Stimulated activated CD8-positive, alpha-beta memory T cell treated with anti-CD3 and anti-CD28 coated beads, Interleukin-4, amount 100 ng/mL, for 4 hours (primary cell): Measurements from ENCODE around the gene SCAF8.

Experiments
- DNase-seq, 2 donors: peaks; one replicate each; pipeline ENCODE4 v3.0.0-alpha.2; 2020; ENCODE audit warnings: low read depth in 2 of 2, low spot score in 1 of 2

Gene SCAF8

DNA sequence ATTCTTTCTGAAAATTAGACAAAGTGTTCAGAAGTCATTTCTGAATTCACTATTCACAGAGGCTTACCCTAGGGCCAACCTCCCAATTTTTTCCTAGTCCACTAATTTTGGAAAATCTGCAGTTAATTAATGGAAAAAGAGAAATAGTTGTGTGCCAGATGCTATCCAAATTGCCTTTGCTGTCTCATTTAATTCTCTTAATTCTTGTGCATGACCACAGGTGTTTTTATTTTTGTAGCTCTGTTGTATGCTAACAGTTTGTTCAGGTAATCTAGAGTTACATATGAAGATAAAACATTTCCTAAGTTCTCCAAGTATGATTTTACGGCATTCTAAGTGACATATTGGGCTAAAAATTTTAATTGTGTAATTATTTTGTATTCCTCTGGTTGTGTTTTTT is 96.8 kb downstream of the SCAF8 start:
- no peak for DNase-seq

DNA sequence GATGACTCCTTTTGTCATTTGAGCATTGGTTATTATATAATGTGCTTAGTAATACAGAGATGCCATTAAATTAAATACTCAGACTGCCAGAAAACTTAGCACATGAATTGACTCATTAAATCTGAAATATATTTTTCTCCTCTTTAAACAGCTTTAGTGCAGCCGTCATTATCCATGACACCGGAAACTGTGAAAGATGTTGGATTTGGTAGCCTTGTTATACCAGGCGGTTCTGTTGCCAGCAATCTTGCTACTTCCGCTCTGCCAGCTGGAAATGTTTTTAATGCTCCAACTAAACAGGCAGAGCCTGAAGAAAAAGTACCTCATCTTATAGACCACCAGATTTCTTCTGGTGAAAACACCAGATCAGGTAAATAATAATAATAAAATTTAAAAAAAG is 97.6 kb downstream of the SCAF8 start:
- no peak for DNase-seq

DNA sequence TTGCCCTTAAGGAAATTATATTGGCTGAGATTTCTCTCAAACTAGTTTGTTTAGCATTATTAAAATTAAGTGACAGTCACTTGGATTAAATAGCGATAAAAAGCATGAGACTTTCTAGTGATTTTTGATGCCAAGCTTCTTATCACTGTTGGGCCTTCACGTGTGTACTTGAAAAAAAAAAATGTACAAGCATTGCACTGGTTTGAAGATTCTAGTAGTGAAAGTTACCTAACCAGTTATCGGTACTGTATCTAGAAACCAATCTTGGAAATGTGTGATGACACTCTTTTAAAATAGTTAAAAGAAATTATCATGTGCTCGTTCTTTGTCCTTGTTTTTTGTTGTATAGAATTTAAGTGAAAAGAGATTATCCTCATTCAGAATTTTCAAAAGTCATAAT is 102.1 kb downstream of the SCAF8 start:
- DNase-seq, result no peak

- no peak for DNase-seq
Observed at GRCh38 chr6:154839546-154839945, 106.3 kb downstream of the SCAF8 start.

DNA sequence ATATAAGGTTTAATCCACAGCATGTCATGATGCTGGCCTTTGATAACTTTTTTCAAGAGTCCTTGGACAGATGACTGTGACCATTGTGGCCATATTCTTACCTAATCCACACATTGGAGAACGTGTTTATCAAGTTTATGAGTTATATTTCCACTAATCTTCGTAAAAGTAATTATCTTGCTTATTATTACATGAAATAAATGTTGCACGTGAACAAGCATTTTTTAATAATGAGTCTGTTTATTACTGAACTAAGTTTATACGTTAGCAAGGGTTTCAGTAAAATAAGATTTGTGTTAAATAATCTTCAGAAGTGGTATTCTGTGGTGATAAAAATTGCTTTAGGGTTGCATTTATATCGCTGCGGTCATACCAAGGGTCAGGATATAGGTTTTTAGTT is 107.1 kb downstream of the SCAF8 start:
- DNase-seq, result no peak

DNA sequence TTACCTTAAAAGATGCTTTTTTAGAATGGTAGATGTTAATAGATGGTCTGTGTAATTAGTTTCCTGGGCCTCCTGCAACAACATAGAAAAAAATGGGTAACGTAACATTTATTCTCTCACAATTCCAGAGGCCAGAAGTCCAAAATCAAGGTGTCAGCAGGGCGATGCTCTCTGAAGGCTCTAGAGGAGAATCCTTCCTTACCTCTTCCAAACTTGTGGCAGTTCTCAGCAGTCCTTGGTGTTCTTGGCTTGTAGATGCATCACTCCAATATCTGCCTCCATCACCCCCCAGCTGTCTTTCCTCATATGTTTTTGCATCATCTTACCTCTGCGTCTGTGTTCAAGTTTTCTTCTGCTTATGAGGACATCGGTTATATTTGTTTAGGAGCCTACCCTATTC is 107.9 kb downstream of the SCAF8 start:
- DNase-seq, result no peak

- DNase-seq, result no peak
Observed at GRCh38 chr6:154842833-154843232, 109.6 kb downstream of the SCAF8 start.

DNA sequence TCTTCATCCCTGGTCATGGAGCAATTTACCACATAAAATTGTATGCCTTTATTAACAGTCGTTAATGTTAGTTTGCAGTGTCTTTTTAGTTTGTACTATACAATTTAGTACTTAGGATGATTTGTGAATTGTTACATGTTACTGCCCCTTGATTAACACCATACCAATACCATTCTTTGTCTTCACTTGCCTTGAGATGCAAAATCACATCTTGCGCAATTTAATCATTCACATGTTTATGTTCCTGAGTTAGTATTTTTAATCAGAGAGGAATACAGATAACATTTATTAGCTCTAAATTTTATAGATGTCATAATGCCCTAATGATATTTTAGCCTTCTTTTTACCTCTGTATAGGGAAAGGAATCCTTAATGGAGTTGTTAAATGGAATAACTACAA is 114.1 kb downstream of the SCAF8 start:
- no peak for DNase-seq

- DNase-seq, result no peak
Observed at GRCh38 chr6:154848580-154848979, 115.4 kb downstream of the SCAF8 start.

GRCh38 chr6:154849475-154849874 is 116.3 kb downstream of the SCAF8 start:
- DNase-seq, result no peak

- DNase-seq, result no peak
Observed at GRCh38 chr6:154852687-154853086, 119.5 kb downstream of the SCAF8 start.

GRCh38 chr6:154857529-154857928 is 124.3 kb downstream of the SCAF8 start:
- no peak for DNase-seq

GRCh38 chr6:154861825-154862224 is 128.6 kb downstream of the SCAF8 start:
- DNase-seq, result no peak

GRCh38 chr6:154862536-154862935 is 129.3 kb downstream of the SCAF8 start:
- DNase-seq, result no peak

DNA sequence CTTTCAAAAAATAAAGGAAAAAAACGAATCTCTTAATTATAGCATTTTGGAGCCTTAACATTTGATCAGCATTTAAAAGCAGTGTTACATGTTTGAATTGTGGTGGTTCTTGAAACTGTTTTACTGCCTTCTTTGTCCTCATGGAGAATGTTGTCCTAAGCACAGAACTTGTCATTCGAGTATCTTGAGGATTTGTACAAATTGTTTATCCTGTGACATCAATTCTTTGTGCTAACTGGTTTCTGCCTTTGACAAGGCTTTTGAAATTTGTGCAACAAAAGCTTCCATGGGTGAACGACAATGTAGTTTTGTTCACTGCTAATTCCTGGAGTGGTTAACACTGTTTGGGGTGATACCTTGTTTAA is 130.8 kb downstream of the SCAF8 start:
- no peak for DNase-seq

- DNase-seq, result no peak
Observed at GRCh38 chr6:154865291-154865690, 132.1 kb downstream of the SCAF8 start.

GRCh38 chr6:154868143-154868594 is 135.0 kb downstream of the SCAF8 start:
- DNase-seq, result no peak

GRCh38 chr6:154872542-154873114 is 139.4 kb downstream of the SCAF8 start:
- no peak for DNase-seq

DNA sequence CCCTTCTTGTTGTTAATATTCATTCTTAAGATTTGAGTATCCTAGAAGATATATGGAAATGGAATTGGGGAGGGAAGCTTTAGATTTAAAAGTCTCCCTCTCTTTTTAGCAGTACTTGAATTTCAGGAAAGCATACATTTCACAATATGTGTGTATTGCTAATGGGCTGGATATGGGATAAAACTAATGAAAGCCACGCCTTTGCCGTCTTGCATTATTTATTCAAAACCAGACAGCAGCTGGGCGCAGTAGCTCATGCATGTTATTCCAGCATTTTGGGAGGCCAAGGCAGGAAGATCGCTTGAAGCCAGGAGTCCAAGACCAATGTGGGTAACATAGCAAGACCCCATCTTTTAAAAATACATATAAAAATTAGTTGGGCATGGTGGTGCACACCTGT is 140.3 kb downstream of the SCAF8 start:
- DNase-seq, result no peak

- no peak for DNase-seq
Observed at GRCh38 chr6:154874773-154875592, 141.8 kb downstream of the SCAF8 start.

DNA sequence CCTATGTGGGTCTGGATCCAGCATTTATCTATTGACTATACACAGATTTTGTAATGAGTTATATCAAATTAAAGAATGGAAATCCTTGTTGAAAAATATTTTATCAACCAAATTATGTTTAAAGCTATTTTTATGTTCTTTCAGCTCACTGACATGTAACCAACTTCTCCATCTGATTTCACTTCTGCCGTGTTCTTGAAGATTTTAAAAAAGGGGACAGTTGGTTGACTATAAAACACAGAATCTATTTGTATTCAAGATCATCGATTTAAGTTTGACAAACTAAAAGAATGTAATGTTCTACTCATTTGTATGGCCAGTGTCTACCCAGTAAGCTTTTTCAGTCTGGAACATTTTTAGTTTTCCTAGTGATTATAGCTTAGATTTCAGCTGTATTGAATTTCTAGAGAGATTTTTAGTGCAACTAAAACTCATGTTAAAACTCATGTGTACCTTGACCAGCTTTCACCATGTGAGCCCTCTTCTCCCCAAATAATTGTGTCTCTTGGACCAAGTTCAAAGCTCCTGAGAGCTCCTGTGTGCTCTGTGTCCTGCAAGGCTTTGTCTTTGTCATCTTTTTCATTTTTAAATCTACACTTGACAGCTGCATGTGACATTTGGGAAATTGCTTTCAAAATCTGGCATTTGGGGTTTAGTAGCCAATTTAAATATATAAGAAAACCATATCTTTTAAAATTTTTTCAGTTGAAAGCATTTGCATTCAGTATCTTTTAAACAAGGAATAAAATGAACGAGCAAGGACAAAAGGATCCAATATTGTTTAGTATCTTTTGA is 143.5 kb downstream of the SCAF8 start:
- DNase-seq, result no peak

DNA sequence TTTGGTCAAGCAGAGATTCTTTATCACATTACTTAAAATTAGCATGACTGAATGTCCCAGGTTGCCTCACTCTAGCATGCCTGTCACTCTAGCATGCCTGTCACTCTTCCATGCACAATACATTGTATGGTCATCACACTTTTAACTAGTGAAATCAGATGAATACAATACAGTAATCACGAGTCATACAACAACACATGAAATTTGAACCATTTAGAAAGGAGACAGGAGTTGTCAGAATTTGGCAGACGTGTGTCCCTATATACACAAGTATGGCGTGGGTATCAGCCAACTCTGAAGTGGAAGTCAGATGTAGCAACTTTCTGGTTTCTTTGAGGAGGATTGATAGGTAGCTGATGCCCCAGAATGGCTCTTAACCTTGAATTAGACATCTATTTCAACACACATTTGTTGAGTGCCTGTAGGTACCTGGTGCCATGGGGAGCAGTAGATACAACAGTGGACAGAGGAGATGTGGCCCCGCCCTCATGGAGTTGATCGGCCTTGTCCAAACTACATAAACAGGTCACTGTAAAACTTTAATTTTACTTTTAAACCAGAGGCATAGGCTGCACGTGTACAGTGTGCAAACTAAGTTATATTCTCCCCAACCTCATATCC is 145.8 kb downstream of the SCAF8 start:
- DNase-seq, result no peak
